Astrocyte (in vitro differentiated cells and primary cell): Measurements from ENCODE around the gene ETS1.

Experiments
- CTCF ChIP-seq: IDR thresholded peaks from 2 replicates; pipeline ENCODE4 v1.5.1; 2011; ENCODE audit warnings: low read depth, mild to moderate bottlenecking, inconsistent platforms, low read length, moderate library complexity; ENCODE audit not compliant: insufficient read depth
- EZH2 ChIP-seq: IDR thresholded peaks from 2 replicates; pipeline ENCODE4 v1.6.1; 2012; ENCODE audit warnings: mild to moderate bottlenecking, low read length, inconsistent platforms; ENCODE audit not compliant: insufficient read depth

- no peak for TF ChIP-seq CTCF
- TF ChIP-seq EZH2 = no peak
Observed at GRCh38 chr11:128547946-128548648, 39.3 kb downstream of the ETS1 start.
